AML-193 (cell line): Measurements from ENCODE around the gene PLA2G2E.
A peak's percentile ranks its signal among the peaks of the same experiment; 100 is the strongest.
"Not testable (repeated sequence)": the region's sequence is repeated elsewhere in the genome, so short reads cannot be mapped to it uniquely, and the experiment has no call there.

Source experiments
- DNase-seq, 2 experiments: peaks; one replicate each; lab custom pipeline; 2025; lab: John Stamatoyannopoulos, UW

Gene PLA2G2E

DNA sequence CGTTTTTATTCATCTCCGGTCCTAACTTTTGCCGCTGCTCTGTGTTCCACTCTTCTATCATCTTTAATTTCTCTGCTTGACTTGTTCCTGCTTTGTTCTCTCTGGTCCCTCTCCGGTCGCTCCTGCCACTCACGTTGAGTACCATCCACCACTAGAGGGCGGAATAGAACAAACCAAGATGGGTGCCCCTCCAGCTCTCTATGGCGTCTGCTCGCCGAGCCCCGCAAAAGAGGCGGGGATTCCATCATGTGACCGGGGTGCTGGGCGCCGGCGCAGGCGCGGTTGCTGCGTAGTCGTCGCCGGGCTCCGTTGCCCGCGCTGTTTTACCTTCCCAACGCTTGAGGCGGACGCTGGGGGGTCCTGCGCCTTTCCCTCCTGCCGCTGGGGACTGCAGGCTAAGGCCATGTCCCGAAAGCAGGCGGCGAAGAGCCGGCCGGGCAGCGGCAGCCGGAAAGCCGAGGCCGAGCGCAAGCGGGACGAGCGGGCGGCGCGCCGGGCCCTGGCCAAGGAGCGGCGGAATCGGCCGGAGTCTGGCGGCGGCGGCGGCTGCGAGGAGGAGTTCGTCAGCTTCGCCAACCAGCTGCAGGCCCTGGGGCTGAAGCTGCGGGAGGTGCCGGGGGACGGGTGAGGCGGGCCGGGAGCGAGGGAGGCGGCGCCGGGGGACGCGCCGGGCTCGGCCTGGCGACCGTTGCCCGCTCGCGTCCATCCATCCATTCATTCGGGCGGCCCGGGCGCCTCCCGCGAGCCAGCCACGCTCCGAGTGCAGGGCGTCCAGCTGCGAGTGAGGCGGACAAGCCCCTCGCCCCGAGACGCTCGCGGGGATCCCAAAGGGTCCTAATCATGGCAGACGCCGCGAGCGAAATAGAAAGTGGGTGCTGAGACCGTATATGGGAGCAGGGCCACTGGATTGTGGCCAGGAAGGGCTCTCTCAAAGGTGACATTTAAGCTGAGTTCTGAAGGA, 41.0 kb downstream of the PLA2G2E start, which contains the start of gene OTUD3:
Gene OTUD3 (plus strand): TSS at position 285 of the 961 bp plus-strand sequence. CDS start 119 bp downstream, at position 404.
- DNase-seq: peak; percentile 92 to 94

GRCh38 chr1:19880841-19881240, 42.6 kb downstream of the PLA2G2E start:
- DNase-seq: not testable (repeated sequence)

- no peak for DNase-seq
Observed at GRCh38 chr1:19879661-19880060, 43.8 kb downstream of the PLA2G2E start.

DNA sequence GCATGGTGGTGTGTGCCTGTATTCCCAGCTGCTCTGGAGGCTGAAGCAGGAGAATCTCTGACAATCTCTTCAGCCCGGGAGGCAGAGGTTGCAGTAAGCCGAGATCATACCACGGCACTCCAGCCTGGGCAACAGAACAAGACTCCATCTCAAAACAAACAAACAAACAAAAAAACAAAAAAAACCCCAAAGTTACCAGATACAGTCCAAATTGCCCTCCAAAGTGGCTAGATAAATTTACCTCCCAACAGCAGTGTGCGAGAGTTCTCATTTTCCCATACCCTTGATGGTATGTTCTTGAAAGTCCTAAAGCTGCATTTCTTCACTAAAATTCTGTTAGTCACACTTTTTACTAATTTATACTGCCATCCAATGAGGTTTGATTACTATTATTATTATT, 44.2 kb downstream of the PLA2G2E start:
- DNase-seq: no peak

GRCh38 chr1:19878637-19878985, 44.8 kb downstream of the PLA2G2E start:
- no peak for DNase-seq

DNA sequence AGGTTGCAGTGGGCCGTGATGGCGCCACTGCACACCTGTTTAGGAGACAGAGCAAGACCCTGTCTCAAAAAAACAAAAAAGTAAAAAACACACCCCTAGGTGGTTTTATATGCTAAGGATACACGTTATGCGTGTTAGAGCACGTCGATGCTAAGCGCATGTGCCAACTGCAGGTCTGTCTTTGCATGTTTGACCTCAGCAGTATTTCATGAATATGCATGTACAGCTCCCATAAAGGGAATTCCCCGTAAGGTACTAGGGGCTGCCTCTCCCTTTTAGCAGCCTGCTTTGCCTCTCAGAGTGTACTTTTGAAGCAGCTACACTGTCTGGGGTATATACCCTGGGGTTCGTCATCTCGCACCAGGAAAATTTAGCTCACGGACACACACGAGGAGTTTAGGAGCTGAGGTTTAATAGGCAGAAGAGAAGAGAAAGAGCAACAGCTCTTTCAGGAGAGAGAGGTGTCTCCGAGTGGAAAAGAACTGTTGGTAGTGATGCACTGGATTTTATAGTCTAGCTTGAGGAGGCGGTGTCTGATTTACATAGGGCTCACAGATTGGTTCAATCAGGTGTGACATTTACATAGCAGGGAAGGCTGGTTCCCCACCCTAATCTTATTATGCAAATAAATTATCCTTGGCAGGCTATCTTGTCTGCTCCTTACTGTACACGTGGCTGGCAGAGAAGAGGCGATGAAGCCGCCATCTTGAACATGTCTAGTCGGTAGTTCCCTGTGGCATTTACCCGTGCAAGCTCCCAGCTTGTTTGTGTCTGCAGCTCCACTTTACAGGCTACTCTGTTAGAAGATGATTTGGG, 45.4 kb downstream of the PLA2G2E start:
- no peak for DNase-seq

DNA sequence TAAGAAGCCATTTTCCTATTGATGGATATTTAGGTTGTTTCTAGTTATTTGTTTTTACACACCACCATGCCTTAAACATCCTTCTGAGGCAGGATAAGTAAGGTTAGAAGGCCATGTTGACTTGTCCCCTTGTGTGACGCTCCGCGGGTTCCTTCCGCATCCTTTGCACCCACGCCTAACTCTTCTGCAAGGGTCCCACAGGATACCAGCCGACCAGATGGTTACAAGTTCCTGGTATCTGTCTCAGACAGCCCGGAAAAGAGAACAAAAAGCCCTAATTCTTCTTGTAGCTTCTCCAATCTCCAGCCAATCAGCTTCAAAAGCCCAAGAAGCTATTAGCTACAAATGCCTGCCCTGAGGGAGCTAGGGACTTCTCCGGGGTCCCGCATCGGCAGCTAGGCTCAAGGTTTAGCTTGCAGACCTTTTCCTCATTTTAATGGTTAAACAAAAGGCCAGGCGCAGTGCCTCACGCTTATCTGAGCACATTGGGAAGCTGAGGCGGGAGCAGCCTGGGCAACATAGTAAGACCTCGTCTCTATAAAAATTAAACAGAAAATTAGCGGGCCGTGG, 46.2 kb downstream of the PLA2G2E start:
- no peak for DNase-seq

GRCh38 chr1:19872190-19872589, 51.2 kb downstream of the PLA2G2E start:
- no peak for DNase-seq
